HCT116 (cell line): ENCODE data around the gene AGAP2. TPM values are rescaled to one million over a fixed set of nuclear protein-coding genes. Genes with fewer than 3 reads are reported as not detected.

Experiments
- ATAC-seq: fragments of 200-7000 bp; cut with Tn5 transposase; 2 replicates; pipeline ENCODE4 v1.9.1; 2020; ENCODE audit warnings: mild to moderate bottlenecking, moderate library complexity
- BruUV-seq: library from RNA; stranded (reverse); fragments of 400-500 nt; replicated peaks from 2 replicates; lab custom pipeline; 2021; lab: Mats Ljungman, UMichigan
- CTCF ChIA-PET: fragments of 300-600 bp; sonication (Branson Sonifier 250); formaldehyde crosslinking; loops from one replicate; lab custom pipeline; 2021; ENCODE audit warnings: antibody characterized with exemption; lab: Charles Lee
- POLR2A ChIA-PET: fragments of 300-600, 350-600 bp; sonication (Branson Sonifier 250); formaldehyde crosslinking; loops from one replicate; lab custom pipeline; 2021; ENCODE audit warnings: antibody characterized with exemption; lab: Charles Lee
- RAD21 ChIA-PET, 2 experiments: fragments of 300-600 bp; sonication (Branson Sonifier 250); formaldehyde crosslinking; loops; one replicate each; lab custom pipeline; 2023; ENCODE audit warnings: low total read pairs in 2 of 2; ENCODE audit not compliant: uncharacterized antibody in 2 of 2, unreplicated experiment in 2 of 2, low non-redundant PET in 1 of 2; lab: Charles Lee
- DNase-seq: peaks from one replicate; pipeline ENCODE4 v3.0.0-alpha.2; 2010; ENCODE audit warnings: low read depth, low spot score
- H2AFZ ChIP-seq: fragments of 200-600 bp; shearing (Covaris generic), sonication (generic); 2 replicates; pipeline ENCODE4 v1.6.1; 2017; ENCODE audit warnings: low read depth, mixed run types, mixed read lengths, antibody characterized with exemption, low read length; ENCODE audit not compliant: poor library complexity, severe bottlenecking
- H3K27ac ChIP-seq: 2 replicates; pipeline ENCODE4 v1.5.1; 2012; ENCODE audit warnings: low read depth, low read length
- H3K27me3 ChIP-seq: fragments of 200-600 bp; sonication (generic); 2 replicates; pipeline ENCODE4 v1.6.1; 2016; ENCODE audit warnings: mixed run types, low read length, mixed read lengths; ENCODE audit not compliant: insufficient read depth
- H3K36me3 ChIP-seq, 2 experiments: fragments of 200-500 bp in 1 of 2; fragments of 200-600 bp in 1 of 2; sonication (Bioruptor generic) in 1 of 2; sonication (generic) in 1 of 2; 2 replicates each; pipeline versions ENCODE4 v1.5.1 to v1.6.1; 2014 to 2016; ENCODE audit warnings: low read length in 2 of 2, inconsistent platforms in 1 of 2, mixed read lengths in 1 of 2, mixed run types in 1 of 2; ENCODE audit not compliant: insufficient read depth in 2 of 2, control insufficient read depth in 1 of 2
- H3K4me1 ChIP-seq, 2 experiments: fragments of 200-600 bp in 1 of 2; sonication (generic) in 1 of 2; 2 replicates each; pipeline versions ENCODE4 v1.5.1 to v1.6.1; 2012 to 2017; ENCODE audit warnings: low read length in 2 of 2, inconsistent platforms in 1 of 2, mild to moderate bottlenecking in 1 of 2, mixed read lengths in 1 of 2, mixed run types in 1 of 2, moderate library complexity in 1 of 2; ENCODE audit not compliant: insufficient read depth in 2 of 2, control insufficient read depth in 1 of 2
- H3K4me2 ChIP-seq: fragments of 200-600 bp; sonication (generic); 2 replicates; pipeline ENCODE4 v1.6.1; 2017; ENCODE audit warnings: mixed run types, low read length, mixed read lengths
- H3K4me3 ChIP-seq, 2 experiments: fragments of 200-600 bp in 1 of 2; sonication (generic) in 1 of 2; replicated peaks in 1 of 2; 2 replicates each; pipeline ENCODE4 v1.5.1; 2011 to 2016; ENCODE audit warnings: low read length in 2 of 2, control low read depth in 1 of 2, low read depth in 1 of 2, mild to moderate bottlenecking in 1 of 2, mixed read lengths in 1 of 2, mixed run types in 1 of 2
- H3K79me2 ChIP-seq: fragments of 200-600 bp; sonication (generic); 2 replicates; pipeline ENCODE4 v1.6.1; 2017; ENCODE audit warnings: mild to moderate bottlenecking, mixed run types, low read length, moderate library complexity, mixed read lengths; ENCODE audit not compliant: insufficient read depth
- H3K9ac ChIP-seq: fragments of 200-600 bp; sonication (generic); 2 replicates; pipeline ENCODE4 v1.6.1; 2016; ENCODE audit warnings: low read length, mixed read lengths
- H3K9me2 ChIP-seq: fragments of 200-600 bp; sonication (generic), shearing (Covaris generic); 2 replicates; pipeline ENCODE4 v1.6.1; 2017; ENCODE audit warnings: mixed run types, mild to moderate bottlenecking, moderate library complexity; ENCODE audit not compliant: insufficient read depth
- H3K9me3 ChIP-seq, 2 experiments: fragments of 200-500 bp in 1 of 2; fragments of 200-600 bp in 1 of 2; sonication (Bioruptor generic) in 1 of 2; sonication (generic) in 1 of 2; 2 replicates each; pipeline ENCODE4 v1.6.1; 2014 to 2017; ENCODE audit warnings: low read length in 2 of 2, mixed read lengths in 2 of 2, inconsistent platforms in 1 of 2, low read depth in 1 of 2, mild to moderate bottlenecking in 1 of 2, mixed run types in 1 of 2, moderate library complexity in 1 of 2; ENCODE audit not compliant: control insufficient read depth in 1 of 2, insufficient read depth in 1 of 2
- H4K20me1 ChIP-seq: fragments of 200-600 bp; sonication (generic), shearing (Covaris generic); 2 replicates; pipeline ENCODE4 v1.6.1; 2017; ENCODE audit warnings: mixed run types, mild to moderate bottlenecking, moderate library complexity; ENCODE audit not compliant: insufficient read depth
- POLR2A ChIP-seq: IDR thresholded peaks from 2 replicates; pipeline ENCODE4 v1.7.0; 2011; ENCODE audit warnings: borderline replicate concordance; ENCODE audit not compliant: insufficient read depth, insufficient read length; ENCODE audit errors: extremely low read depth
- POLR2AphosphoS5 ChIP-seq: IDR thresholded peaks from 2 replicates; pipeline ENCODE4 v1.6.1; 2011; ENCODE audit warnings: mild to moderate bottlenecking, low read depth, low read length, moderate library complexity
- RAD21 ChIP-seq: IDR thresholded peaks from 2 replicates; pipeline ENCODE4 v1.6.1; 2012; ENCODE audit warnings: low read depth, mild to moderate bottlenecking
- SIN3A ChIP-seq: IDR thresholded peaks from 2 replicates; pipeline ENCODE4 v1.6.1; 2012; ENCODE audit warnings: low read depth
- ZFX ChIP-seq: fragments of 450-650 bp; IDR thresholded peaks from 2 replicates; pipeline ENCODE4 v1.6.1; 2017
- ZNF274 ChIP-seq: fragments of 200-500 bp; sonication (Bioruptor generic); IDR thresholded peaks from 2 replicates; pipeline ENCODE4 v1.6.1; 2014; ENCODE audit warnings: mild to moderate bottlenecking, low read depth, low read length, inconsistent platforms
- intact Hi-C: fragments of 100-400 bp; cut with micrococcal nuclease; formaldehyde crosslinking; loops from 2 replicates; pipeline ENCODE4 v1.10.0; 2022
- total RNA-seq: library from RNA; stranded (reverse); gene quantifications from one replicate; pipeline ENCODE4 v1.2.1, GENCODE V29; 2021; ENCODE audit not compliant: unreplicated experiment
- TF ChIP-seq, protein P1 (sequence below): IDR thresholded peaks from 2 replicates; pipeline ENCODE4 v1.6.1; 2012
- TF ChIP-seq, protein P2 (sequence below), 3 experiments: fragments of 200-600 bp in 1 of 3; sonication (generic) in 1 of 3; IDR thresholded peaks in 2 of 3; conservative IDR thresholded peaks in 1 of 3; 2 replicates each; pipeline ENCODE4 v1.5.1; 2012 to 2017; ENCODE audit warnings: low read depth in 2 of 3, low read length in 2 of 3, antibody characterized with exemption in 1 of 3, borderline replicate concordance in 1 of 3, control low read depth in 1 of 3, mild to moderate bottlenecking in 1 of 3, mixed read lengths in 1 of 3, mixed run types in 1 of 3, moderate library complexity in 1 of 3; ENCODE audit not compliant: insufficient read depth in 1 of 3
- TF ChIP-seq, protein P3 (sequence below): IDR thresholded peaks from 2 replicates; pipeline ENCODE4 v1.6.1; 2012; ENCODE audit warnings: low read depth

The AGAP2 gene
- total RNA-seq, 1 experiment from 2014 or later, result 15.8 TPM

DNA sequence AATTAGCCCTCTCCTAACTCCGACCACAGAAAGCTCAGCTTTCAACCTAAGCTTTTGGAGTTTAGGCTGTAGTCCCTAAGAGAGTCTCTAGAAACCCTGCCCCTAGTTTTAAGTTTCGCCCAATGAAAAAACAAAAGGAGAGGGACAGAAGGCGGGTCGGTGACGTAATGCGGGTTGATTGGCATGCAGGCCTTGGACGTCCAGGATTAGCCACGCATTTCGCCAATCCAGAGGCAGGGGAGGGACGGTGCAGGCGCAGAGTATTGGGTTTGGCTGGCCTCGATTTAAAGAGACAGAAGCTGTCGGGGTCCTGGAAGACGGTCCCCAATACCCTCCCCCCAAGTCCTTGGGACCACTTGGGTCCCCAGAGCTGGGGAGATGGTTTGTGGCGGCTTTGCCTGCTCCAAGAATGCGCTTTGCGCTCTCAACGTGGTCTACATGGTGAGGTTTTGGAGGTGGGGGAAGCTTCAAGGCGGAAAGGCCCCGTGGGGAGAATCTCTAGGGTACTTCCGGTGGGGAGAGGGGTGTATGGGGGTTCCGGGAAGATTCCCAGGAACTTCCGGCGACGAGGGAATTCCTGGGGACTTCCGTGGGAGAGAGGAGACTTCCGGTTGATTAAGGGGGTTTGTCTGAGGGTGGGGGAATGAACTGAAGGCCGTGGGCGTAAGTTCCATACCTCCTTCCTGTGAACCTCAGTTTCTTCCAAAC lies 6.4 kb upstream of the AGAP2 start, which contains the start of gene TSPAN31:
Gene TSPAN31 (plus strand): TSS at position 263 of the 708 bp plus-strand sequence. CDS start 116 bp downstream, at position 379.
- Histone ChIP-seq H2AFZ (peak within 1 kb of the TSS; percentile 70), H3K4me3 (peak within 1 kb of the TSS; percentile 69 to 76), H3K4me2 (peak within 1 kb of the TSS; percentile 91), H3K4me1 (peaks cover 10 to 36% of the 10 kb centered on the region in 2 experiments; a peak in 3 of 4 replicates), H4K20me1 (no peaks in the 10 kb centered on the region), H3K36me3 (peaks cover 11 to 17% of the 10 kb centered on the region in 2 experiments; a peak in 3 of 4 replicates), H3K9me2 (no peaks in the 10 kb centered on the region), H3K79me2 (peaks cover 10% of the 10 kb centered on the region), H3K9ac (peak within 1 kb of the TSS; percentile 90), H3K27me3 (no peaks in the 10 kb centered on the region), H3K27ac (peak within 1 kb of the TSS; percentile 76), H3K9me3 (no peaks in the 10 kb centered on the region)
- TF ChIP-seq POLR2A (peak; percentile 49), SIN3A (no peak), POLR2AphosphoS5 (peak; percentile 50)
- no TSS peak for BruUV-seq
- intact Hi-C loops, result no loop called here
- RAD21 ChIA-PET, result interaction anchor here (0.7 to 1.2 kb wide), 2 partner anchors 102 to 165 kb away, joined by 3 read pairs; no protein-coding TSS in a partner anchor
- DNase-seq, result peak; percentile 98
- CTCF ChIA-PET, result interaction anchor here (0.9 to 1.7 kb wide), 6 partner anchors 9 to 161 kb away, joined by 3 to 11 read pairs (median 4); no protein-coding TSS in a partner anchor
- POLR2A ChIA-PET, result interaction anchor here (0.7 to 1.6 kb wide), 6 partner anchors 12 to 145 kb away, joined by 3 to 7 read pairs (median 4); partner anchors contain the start of genes EEF1AKMT3 and METTL1
- ATAC-seq, result peak; percentile 83

DNA sequence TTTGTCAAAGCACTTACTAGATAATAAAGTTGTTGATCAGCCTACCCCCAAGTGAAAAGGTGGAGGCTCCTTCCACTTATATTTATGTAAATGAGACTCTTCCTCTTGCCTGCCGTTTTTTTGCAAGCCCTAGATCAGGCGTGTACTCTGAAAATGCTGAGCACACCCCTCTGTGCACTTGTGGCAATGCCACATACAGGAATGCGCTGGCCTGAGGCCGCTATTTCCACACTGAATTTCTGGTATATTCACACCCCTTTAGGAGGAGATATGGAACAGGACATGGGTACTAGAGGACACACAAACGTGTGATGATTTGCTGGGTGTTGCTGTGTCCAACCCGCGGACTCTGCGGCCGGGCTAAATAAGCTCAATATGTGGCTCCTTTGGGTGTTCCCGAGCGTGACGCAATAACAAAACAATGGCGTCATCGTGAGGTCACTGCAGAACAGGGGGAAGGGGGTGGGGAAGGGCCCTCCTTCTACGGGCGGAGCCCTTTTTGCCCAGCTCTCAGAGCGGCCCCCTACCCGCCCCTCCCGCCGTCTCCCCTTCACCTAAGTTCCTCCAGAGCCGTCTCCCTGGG lies 5.7 kb upstream of the AGAP2 start:
- peak; percentile 61 for ATAC-seq
- H3K9me2 ChIP-seq, result no peaks in the 10 kb centered on the region
- peaks cover 9 to 14% of the 10 kb centered on the region in 2 experiments; a peak in 3 of 4 replicates for H3K36me3 ChIP-seq
- ChIA-PET CTCF (interaction anchor here (0.9 to 1.7 kb wide), 6 partner anchors 10 to 161 kb away, joined by 3 to 11 read pairs (median 4); no protein-coding TSS in a partner anchor), POLR2A (interaction anchor here (0.7 to 1.6 kb wide), 6 partner anchors 12 to 145 kb away, joined by 3 to 7 read pairs (median 4); partner anchors contain the start of genes EEF1AKMT3 and METTL1), RAD21 (interaction anchor here (0.7 to 1.2 kb wide), 2 partner anchors 103 to 165 kb away, joined by 3 read pairs; no protein-coding TSS in a partner anchor)
- BruUV-seq, result TSS peak; percentile 32
- H3K9ac ChIP-seq, result peak overlapping the region; percentile 90
- H3K4me3 ChIP-seq, result peak overlapping the region; percentile 69 to 76
- no peaks in the 10 kb centered on the region for H3K9me3 ChIP-seq
- TF ChIP-seq RAD21, result no peak
- TF ChIP-seq ZNF274, result no peak
- TF ChIP-seq, protein P1, sequence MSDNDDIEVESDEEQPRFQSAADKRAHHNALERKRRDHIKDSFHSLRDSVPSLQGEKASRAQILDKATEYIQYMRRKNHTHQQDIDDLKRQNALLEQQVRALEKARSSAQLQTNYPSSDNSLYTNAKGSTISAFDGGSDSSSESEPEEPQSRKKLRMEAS, result no peak
- TF ChIP-seq POLR2A, result peak; percentile 1
- TF ChIP-seq, protein P2, sequence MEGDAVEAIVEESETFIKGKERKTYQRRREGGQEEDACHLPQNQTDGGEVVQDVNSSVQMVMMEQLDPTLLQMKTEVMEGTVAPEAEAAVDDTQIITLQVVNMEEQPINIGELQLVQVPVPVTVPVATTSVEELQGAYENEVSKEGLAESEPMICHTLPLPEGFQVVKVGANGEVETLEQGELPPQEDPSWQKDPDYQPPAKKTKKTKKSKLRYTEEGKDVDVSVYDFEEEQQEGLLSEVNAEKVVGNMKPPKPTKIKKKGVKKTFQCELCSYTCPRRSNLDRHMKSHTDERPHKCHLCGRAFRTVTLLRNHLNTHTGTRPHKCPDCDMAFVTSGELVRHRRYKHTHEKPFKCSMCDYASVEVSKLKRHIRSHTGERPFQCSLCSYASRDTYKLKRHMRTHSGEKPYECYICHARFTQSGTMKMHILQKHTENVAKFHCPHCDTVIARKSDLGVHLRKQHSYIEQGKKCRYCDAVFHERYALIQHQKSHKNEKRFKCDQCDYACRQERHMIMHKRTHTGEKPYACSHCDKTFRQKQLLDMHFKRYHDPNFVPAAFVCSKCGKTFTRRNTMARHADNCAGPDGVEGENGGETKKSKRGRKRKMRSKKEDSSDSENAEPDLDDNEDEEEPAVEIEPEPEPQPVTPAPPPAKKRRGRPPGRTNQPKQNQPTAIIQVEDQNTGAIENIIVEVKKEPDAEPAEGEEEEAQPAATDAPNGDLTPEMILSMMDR (IDR thresholded peaks at IDR 0.05 in 2 of 3, conservative IDR thresholded peaks at IDR 0.05 in 1 of 3; ENCODE audit: borderline replicate concordance in 1 of 3, insufficient read depth in 1 of 3, low read depth in 2 of 3, low read length in 2 of 3), result no peak
- TF ChIP-seq ZFX, result no peak
- TF ChIP-seq, protein P3, sequence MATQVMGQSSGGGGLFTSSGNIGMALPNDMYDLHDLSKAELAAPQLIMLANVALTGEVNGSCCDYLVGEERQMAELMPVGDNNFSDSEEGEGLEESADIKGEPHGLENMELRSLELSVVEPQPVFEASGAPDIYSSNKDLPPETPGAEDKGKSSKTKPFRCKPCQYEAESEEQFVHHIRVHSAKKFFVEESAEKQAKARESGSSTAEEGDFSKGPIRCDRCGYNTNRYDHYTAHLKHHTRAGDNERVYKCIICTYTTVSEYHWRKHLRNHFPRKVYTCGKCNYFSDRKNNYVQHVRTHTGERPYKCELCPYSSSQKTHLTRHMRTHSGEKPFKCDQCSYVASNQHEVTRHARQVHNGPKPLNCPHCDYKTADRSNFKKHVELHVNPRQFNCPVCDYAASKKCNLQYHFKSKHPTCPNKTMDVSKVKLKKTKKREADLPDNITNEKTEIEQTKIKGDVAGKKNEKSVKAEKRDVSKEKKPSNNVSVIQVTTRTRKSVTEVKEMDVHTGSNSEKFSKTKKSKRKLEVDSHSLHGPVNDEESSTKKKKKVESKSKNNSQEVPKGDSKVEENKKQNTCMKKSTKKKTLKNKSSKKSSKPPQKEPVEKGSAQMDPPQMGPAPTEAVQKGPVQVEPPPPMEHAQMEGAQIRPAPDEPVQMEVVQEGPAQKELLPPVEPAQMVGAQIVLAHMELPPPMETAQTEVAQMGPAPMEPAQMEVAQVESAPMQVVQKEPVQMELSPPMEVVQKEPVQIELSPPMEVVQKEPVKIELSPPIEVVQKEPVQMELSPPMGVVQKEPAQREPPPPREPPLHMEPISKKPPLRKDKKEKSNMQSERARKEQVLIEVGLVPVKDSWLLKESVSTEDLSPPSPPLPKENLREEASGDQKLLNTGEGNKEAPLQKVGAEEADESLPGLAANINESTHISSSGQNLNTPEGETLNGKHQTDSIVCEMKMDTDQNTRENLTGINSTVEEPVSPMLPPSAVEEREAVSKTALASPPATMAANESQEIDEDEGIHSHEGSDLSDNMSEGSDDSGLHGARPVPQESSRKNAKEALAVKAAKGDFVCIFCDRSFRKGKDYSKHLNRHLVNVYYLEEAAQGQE, result no peak
- TF ChIP-seq POLR2AphosphoS5, result peak; percentile 58
- H3K4me2 ChIP-seq, result peak overlapping the region; percentile 91
- no peaks in the 10 kb centered on the region for H3K27me3 ChIP-seq
- DNase-seq, result peak; percentile 92
- intact Hi-C loops, result no loop called here
- peak overlapping the region; percentile 76 for H3K27ac ChIP-seq
- H4K20me1 ChIP-seq, result no peaks in the 10 kb centered on the region
- H2AFZ ChIP-seq, result peak overlapping the region; percentile 70
- H3K79me2 ChIP-seq, result peaks cover 4% of the 10 kb centered on the region
- peaks cover 10 to 36% of the 10 kb centered on the region in 2 experiments; a peak in 3 of 4 replicates for H3K4me1 ChIP-seq
